Stimulated activated CD4-positive, alpha-beta T cell treated with anti-CD3 and anti-CD28 coated beads, Interleukin-1b, Interleukin-23, amount 100 ng/mL, for 48 hours (primary cell): ENCODE results near the gene BSCL2.
A peak's percentile ranks its signal among the peaks of the same experiment; 100 is the strongest.
"Not testable (repeated sequence)": the region's sequence is repeated elsewhere in the genome, so short reads cannot be mapped to it uniquely, and the experiment has no call there.

Experiments
- DNase-seq: peaks from one replicate; pipeline ENCODE4 v3.0.0-alpha.2; 2020

Gene BSCL2

GRCh38 chr11:62707277-62707861 lies at the start of gene BSCL2, which contains the start of gene GNG3:
Gene BSCL2 (minus strand): TSS chr11:62707424. CDS start chr11:62707195, 229 bp downstream.
Gene GNG3 (plus strand): TSS chr11:62707676. CDS start chr11:62708296, 620 bp downstream.
- peak; percentile 19 for DNase-seq

- DNase-seq: no peak
Measured at GRCh38 chr11:62755086-62755615, 47.9 kb upstream of the BSCL2 start.

- DNase-seq: peak; percentile 98
Measured at GRCh38 chr11:62753736-62754603, 46.7 kb upstream of the BSCL2 start, which contains the start of gene ZBTB3. Gene ZBTB3 (minus strand): TSS chr11:62754160. CDS start chr11:62753664, 496 bp downstream.

- no peak for DNase-seq
Measured at GRCh38 chr11:62752994-62753735, 45.9 kb upstream of the BSCL2 start.

GRCh38 chr11:62752177-62752785 lies 45.1 kb upstream of the BSCL2 start:
- no peak for DNase-seq

GRCh38 chr11:62749931-62750330 lies 42.7 kb upstream of the BSCL2 start:
- not testable (repeated sequence) for DNase-seq

- no peak for DNase-seq
Measured at GRCh38 chr11:62747475-62748160, 40.4 kb upstream of the BSCL2 start.

GRCh38 chr11:62737196-62737595 lies 30.0 kb upstream of the BSCL2 start:
- no peak for DNase-seq

- no peak for DNase-seq
Measured at GRCh38 chr11:62732830-62733229, 25.6 kb upstream of the BSCL2 start.

- DNase-seq: not testable (repeated sequence)
Measured at GRCh38 chr11:62730076-62730475, 22.9 kb upstream of the BSCL2 start.

GRCh38 chr11:62728171-62728988 lies 21.2 kb upstream of the BSCL2 start, which contains the start of gene TTC9C:
Gene TTC9C (plus strand): TSS chr11:62728486. CDS start chr11:62728849, 363 bp downstream.
- peak; percentile 82 for DNase-seq

- peak; percentile 87 for DNase-seq
Measured at GRCh38 chr11:62727872-62728170, 20.6 kb upstream of the BSCL2 start.

GRCh38 chr11:62727165-62727871 lies 20.1 kb upstream of the BSCL2 start, which contains the start of gene HNRNPUL2:
Gene HNRNPUL2 (minus strand): TSS chr11:62727457. CDS start chr11:62727156, 301 bp downstream.
- peak; percentile 99 for DNase-seq

- DNase-seq: no peak
Measured at GRCh38 chr11:62726915-62727164, 19.6 kb upstream of the BSCL2 start.

- peak; percentile 13 for DNase-seq
Measured at GRCh38 chr11:62726156-62726914, 19.1 kb upstream of the BSCL2 start.

- no peak for DNase-seq
Measured at GRCh38 chr11:62725646-62726045, 18.4 kb upstream of the BSCL2 start.

- DNase-seq: no peak
Measured at GRCh38 chr11:62724171-62724570, 16.9 kb upstream of the BSCL2 start.

GRCh38 chr11:62721994-62722393 lies 14.8 kb upstream of the BSCL2 start:
- DNase-seq: no peak

- no peak for DNase-seq
Measured at GRCh38 chr11:62719302-62719978, 12.2 kb upstream of the BSCL2 start.
